Measurements from ENCODE around the gene TLR9.

- TF ChIP-seq, protein P1, sequence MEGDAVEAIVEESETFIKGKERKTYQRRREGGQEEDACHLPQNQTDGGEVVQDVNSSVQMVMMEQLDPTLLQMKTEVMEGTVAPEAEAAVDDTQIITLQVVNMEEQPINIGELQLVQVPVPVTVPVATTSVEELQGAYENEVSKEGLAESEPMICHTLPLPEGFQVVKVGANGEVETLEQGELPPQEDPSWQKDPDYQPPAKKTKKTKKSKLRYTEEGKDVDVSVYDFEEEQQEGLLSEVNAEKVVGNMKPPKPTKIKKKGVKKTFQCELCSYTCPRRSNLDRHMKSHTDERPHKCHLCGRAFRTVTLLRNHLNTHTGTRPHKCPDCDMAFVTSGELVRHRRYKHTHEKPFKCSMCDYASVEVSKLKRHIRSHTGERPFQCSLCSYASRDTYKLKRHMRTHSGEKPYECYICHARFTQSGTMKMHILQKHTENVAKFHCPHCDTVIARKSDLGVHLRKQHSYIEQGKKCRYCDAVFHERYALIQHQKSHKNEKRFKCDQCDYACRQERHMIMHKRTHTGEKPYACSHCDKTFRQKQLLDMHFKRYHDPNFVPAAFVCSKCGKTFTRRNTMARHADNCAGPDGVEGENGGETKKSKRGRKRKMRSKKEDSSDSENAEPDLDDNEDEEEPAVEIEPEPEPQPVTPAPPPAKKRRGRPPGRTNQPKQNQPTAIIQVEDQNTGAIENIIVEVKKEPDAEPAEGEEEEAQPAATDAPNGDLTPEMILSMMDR (conservative IDR thresholded peaks at IDR 0.05): peak; percentile 18; the same call in 1 of the 2 replicates
- TF ChIP-seq ZFX (IDR thresholded peaks at IDR 0.05): no peak
These were observed 7.0 kb upstream of the TLR9 start for GRCh38 chr3:52232279-52233107.
